Measurements from ENCODE around the gene DEUP1. TPM values are rescaled to one million over a fixed set of nuclear protein-coding genes. Genes with fewer than 3 reads are reported as not detected.

The DEUP1 gene
- total and polyA plus RNA-seq, 2 donors = 0.16 TPM; not detected in 1

GRCh38 chr11:93322207-93322606, 8.3 kb upstream of the DEUP1 start:
- WGBS = 92% methylated on average over 2 of the region's 2 CpGs
- Histone ChIP-seq H3K4me1 (ENCODE audit: insufficient read depth) (no peaks in the 10 kb centered on the region), H3K4me3 (ENCODE audit: low read depth, low read length) (no peak overlapping the region), H3K27ac (ENCODE audit: low read depth) (no peak overlapping the region), H3K36me3 (ENCODE audit: insufficient read depth) (no peaks in the 10 kb centered on the region)
- DNase-seq (ENCODE audit: extremely low spot score) = no peak

GRCh38 chr11:93323747-93324146, 6.8 kb upstream of the DEUP1 start:
- 66% methylated on average over 1 of the region's 1 CpG for WGBS
- Histone ChIP-seq H3K4me3 (ENCODE audit: low read depth, low read length) (no peak overlapping the region), H3K36me3 (ENCODE audit: insufficient read depth) (no peaks in the 10 kb centered on the region), H3K27ac (ENCODE audit: low read depth) (no peak overlapping the region), H3K4me1 (ENCODE audit: insufficient read depth) (no peaks in the 10 kb centered on the region)
- no peak for DNase-seq (ENCODE audit: extremely low spot score)

DNA sequence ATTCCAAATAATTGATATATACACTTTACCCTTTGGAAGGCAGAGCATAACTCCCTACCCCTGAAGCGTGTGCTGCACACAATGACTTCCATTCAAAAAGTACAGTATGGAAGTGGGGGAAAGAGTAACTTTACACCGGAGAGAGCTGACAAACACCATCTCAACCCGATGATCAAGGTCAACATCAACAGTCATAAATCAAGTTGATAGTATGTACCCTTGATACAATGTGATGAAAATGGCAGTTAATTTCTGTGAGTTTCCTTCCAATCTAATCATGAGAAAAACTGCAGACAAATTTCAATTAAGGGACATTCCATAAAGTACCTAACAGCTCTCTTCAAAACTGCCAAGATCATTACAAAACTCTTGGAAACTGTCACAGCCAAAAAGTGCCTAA, 6.0 kb upstream of the DEUP1 start:
- Histone ChIP-seq H3K36me3 (ENCODE audit: insufficient read depth) (no peaks in the 10 kb centered on the region), H3K4me1 (ENCODE audit: insufficient read depth) (no peaks in the 10 kb centered on the region), H3K27ac (ENCODE audit: low read depth) (no peak overlapping the region), H3K4me3 (ENCODE audit: low read depth, low read length) (no peak overlapping the region)
- DNase-seq (ENCODE audit: extremely low spot score) = no peak
- WGBS = 53% methylated on average over 3 of the region's 3 CpGs

- DNase-seq (ENCODE audit: extremely low spot score) = no peak
- H3K36me3 ChIP-seq (ENCODE audit: insufficient read depth) = no peaks in the 10 kb centered on the region
- H3K4me3 ChIP-seq (ENCODE audit: low read depth, low read length) = no peak overlapping the region
- H3K27ac ChIP-seq (ENCODE audit: low read depth) = no peak overlapping the region
- 96% methylated on average over 4 of the region's 4 CpGs for WGBS
- H3K4me1 ChIP-seq (ENCODE audit: insufficient read depth) = no peaks in the 10 kb centered on the region
Measured at GRCh38 chr11:93326681-93327080, 3.9 kb upstream of the DEUP1 start.

- no peak for DNase-seq (ENCODE audit: extremely low spot score)
- no peaks in the 10 kb centered on the region for H3K4me1 ChIP-seq (ENCODE audit: insufficient read depth)
Measured at GRCh38 chr11:93329936-93330445, 551 bp upstream of the DEUP1 start.

DNA sequence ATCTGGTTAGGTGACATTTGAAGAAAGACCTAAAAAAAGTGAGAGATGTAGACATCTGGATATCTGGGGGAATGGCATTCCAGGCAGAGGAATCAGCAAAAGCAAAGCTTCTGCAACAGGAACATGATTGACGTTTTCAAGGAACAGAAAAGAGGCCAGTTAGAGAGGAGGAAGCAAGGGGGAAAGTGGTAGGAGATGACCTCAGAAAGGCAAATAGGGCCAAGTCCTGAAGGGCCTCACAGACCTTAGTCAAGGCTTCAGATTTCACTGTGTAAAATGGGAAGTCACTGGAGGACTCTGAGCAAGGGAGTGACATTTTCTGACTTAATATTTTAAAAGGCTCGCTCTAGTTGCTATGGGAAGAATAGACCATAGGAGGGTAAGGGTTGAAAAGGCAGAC, 9.7 kb downstream of the DEUP1 start:
- H3K27ac ChIP-seq (ENCODE audit: low read depth) = no peak overlapping the region
- no peak overlapping the region for H3K4me3 ChIP-seq (ENCODE audit: low read depth, low read length)
- no peaks in the 10 kb centered on the region for H3K36me3 ChIP-seq (ENCODE audit: insufficient read depth)
- DNase-seq (ENCODE audit: extremely low spot score) = no peak
- H3K4me1 ChIP-seq (ENCODE audit: insufficient read depth) = no peaks in the 10 kb centered on the region
- WGBS = 68% methylated on average over 2 of the region's 2 CpGs

More at GRCh38 chr11:93329936-93330445, 551 bp upstream of the DEUP1 start:
- 5% methylated on average over 16 of the region's 16 CpGs for WGBS
- peak overlapping the region; percentile 37 for H3K4me3 ChIP-seq (ENCODE audit: low read depth, low read length)
- H3K36me3 ChIP-seq (ENCODE audit: insufficient read depth) = no peaks in the 10 kb centered on the region
- H3K27ac ChIP-seq (ENCODE audit: low read depth) = no peak overlapping the region

- Histone ChIP-seq H3K4me3 (ENCODE audit: low read depth, low read length) (no peak overlapping the region), H3K36me3 (ENCODE audit: insufficient read depth) (no peaks in the 10 kb centered on the region), H3K4me1 (ENCODE audit: insufficient read depth) (no peaks in the 10 kb centered on the region), H3K27ac (ENCODE audit: low read depth) (no peak overlapping the region)
- DNase-seq (ENCODE audit: extremely low spot score) = no peak
- 91% methylated on average over 2 of the region's 2 CpGs for WGBS
Measured at GRCh38 chr11:93344855-93345333, 14.4 kb downstream of the DEUP1 start.

DNA sequence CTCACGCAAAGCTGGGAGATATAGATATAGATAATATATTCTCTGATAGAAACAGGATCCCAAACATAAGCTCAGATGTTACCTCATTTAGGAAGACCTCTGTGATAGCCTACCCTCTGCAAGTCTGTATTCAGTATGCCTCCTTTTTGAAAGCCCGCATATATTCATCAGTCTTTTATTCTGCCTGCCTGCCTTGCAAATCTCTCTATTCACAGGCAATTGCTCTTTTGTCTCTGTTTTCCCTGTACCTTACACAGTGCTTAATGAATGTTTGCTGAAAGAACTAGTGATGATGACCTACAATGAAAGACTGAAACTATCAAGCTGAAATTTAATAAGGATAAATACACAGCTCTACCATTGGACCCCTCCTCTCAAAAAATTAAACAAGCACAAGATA, 18.4 kb downstream of the DEUP1 start:
- Histone ChIP-seq H3K27ac (ENCODE audit: low read depth) (no peak overlapping the region), H3K4me1 (ENCODE audit: insufficient read depth) (no peaks in the 10 kb centered on the region), H3K4me3 (ENCODE audit: low read depth, low read length) (no peak overlapping the region), H3K36me3 (ENCODE audit: insufficient read depth) (no peaks in the 10 kb centered on the region)
- DNase-seq (ENCODE audit: extremely low spot score) = no peak
- 66% methylated on average over 2 of the region's 2 CpGs for WGBS

DNA sequence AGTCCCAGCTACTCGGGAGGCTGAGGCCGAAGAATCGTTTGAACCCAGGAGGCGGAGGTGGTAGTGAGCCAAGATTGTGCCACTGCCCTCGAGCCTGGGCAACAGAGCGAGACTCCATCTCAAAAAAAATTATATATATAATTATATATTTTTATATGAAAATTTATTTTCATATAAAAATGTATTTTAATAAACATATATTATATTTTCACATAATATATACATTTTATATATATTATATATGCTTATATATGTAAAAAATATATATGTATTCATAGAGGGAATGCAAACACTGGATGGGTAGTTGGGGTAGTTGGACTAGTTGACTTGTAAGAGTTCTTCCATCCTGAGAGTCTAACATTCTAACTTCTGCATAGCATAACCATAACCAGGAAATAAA, 20.3 kb downstream of the DEUP1 start:
- 95% methylated on average over 6 of the region's 6 CpGs for WGBS
- DNase-seq (ENCODE audit: extremely low spot score) = no peak
- no peaks in the 10 kb centered on the region for H3K36me3 ChIP-seq (ENCODE audit: insufficient read depth)
- H3K27ac ChIP-seq (ENCODE audit: low read depth) = no peak overlapping the region
- no peaks in the 10 kb centered on the region for H3K4me1 ChIP-seq (ENCODE audit: insufficient read depth)
- no peak overlapping the region for H3K4me3 ChIP-seq (ENCODE audit: low read depth, low read length)

DNA sequence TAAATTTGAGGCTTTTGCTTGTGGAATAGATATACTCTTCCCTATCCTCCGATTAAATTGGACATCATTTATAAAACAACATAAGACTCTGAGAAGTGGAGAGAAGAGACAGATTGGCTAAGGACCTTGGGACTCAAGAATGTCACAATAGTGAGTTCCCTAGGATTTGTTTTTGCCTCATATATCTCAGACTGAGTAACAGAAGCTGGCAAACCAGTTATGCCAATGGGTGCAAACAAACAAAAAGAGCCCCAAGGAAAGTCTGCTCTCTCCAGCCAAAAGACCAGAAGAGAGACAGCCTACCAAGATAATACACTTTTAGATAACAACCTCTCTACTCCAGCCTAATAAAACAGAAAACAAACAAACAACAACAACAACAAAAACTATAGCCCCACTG, 28.9 kb downstream of the DEUP1 start:
- Histone ChIP-seq H3K4me1 (ENCODE audit: insufficient read depth) (no peaks in the 10 kb centered on the region), H3K36me3 (ENCODE audit: insufficient read depth) (no peaks in the 10 kb centered on the region), H3K27ac (ENCODE audit: low read depth) (no peak overlapping the region), H3K4me3 (ENCODE audit: low read depth, low read length) (no peak overlapping the region)
- 88% methylated on average over 1 of the region's 1 CpG for WGBS
- DNase-seq (ENCODE audit: extremely low spot score) = no peak

DNA sequence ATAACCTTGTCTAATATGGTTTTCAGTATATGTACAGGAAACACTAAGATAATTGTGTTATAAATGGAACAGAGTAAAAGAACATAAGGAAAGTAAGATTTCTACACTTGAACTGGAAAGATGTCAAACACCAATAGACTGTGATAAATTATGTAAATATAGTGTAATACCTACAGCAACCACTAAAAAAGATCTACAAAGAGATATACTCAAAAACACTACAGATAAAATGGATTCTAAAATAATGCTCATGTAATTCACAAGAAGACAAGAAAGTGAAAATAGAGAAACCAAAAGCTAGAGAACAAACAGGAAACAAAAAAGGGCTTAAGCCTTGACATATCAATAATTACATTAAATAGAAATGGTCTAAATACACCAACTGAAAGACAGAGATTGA, 30.9 kb downstream of the DEUP1 start:
- no peak overlapping the region for H3K4me3 ChIP-seq (ENCODE audit: low read depth, low read length)
- no peaks in the 10 kb centered on the region for H3K36me3 ChIP-seq (ENCODE audit: insufficient read depth)
- H3K27ac ChIP-seq (ENCODE audit: low read depth) = no peak overlapping the region
- H3K4me1 ChIP-seq (ENCODE audit: insufficient read depth) = no peaks in the 10 kb centered on the region
- no peak for DNase-seq (ENCODE audit: extremely low spot score)

DNA sequence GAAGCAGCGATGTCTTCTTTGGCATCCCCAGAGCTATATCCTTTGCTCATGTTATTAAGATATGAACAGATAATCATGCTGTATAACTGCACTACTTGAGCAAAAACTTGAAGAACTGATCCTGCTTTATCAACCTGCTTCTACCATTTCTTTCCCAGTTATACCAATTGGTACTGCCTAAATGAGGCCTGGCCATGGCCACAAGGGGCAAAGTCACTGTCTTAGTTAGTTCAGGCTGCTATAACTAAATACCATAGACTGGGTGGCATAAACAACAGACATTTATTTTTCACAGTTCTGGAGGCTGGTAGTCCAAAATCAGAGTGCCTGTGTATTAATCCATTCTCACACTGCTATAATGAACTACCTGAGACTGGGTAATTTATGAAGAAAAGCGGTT, 37.5 kb downstream of the DEUP1 start:
- WGBS = 91% methylated on average over 2 of the region's 2 CpGs
- Histone ChIP-seq H3K4me1 (ENCODE audit: insufficient read depth) (no peaks in the 10 kb centered on the region), H3K27ac (ENCODE audit: low read depth) (no peak overlapping the region), H3K4me3 (ENCODE audit: low read depth, low read length) (no peak overlapping the region), H3K36me3 (ENCODE audit: insufficient read depth) (no peaks in the 10 kb centered on the region)
- DNase-seq (ENCODE audit: extremely low spot score) = no peak

- no peak overlapping the region for H3K4me3 ChIP-seq (ENCODE audit: low read depth, low read length)
- no peak for DNase-seq (ENCODE audit: extremely low spot score)
- WGBS = 65% methylated on average over 2 of the region's 2 CpGs
- no peak overlapping the region for H3K27ac ChIP-seq (ENCODE audit: low read depth)
- no peaks in the 10 kb centered on the region for H3K4me1 ChIP-seq (ENCODE audit: insufficient read depth)
- H3K36me3 ChIP-seq (ENCODE audit: insufficient read depth) = no peaks in the 10 kb centered on the region
Measured at GRCh38 chr11:93370260-93370659, 39.7 kb downstream of the DEUP1 start.

DNA sequence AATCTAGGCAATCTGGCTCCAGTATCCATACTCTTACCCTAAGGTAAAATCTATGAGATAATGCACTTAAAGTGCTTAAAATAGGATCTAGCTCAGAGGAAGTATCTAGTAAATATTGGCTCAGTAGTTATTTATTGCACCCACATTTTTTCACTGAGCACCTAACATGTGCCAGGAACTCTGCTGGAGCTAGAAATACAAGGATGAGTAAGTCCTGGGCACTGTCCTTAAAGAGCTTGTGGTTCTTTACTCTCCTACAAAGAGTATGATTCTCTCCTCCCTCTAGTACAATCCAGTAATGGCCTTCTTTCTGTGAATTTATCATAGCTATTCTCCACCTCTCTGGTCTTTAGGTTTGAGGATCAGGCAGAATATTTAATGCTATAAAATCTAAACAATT, 59.2 kb downstream of the DEUP1 start:
- no peak for DNase-seq (ENCODE audit: extremely low spot score)
- no peak overlapping the region for H3K27ac ChIP-seq (ENCODE audit: low read depth)
- no peaks in the 10 kb centered on the region for H3K4me1 ChIP-seq (ENCODE audit: insufficient read depth)
- no peaks in the 10 kb centered on the region for H3K36me3 ChIP-seq (ENCODE audit: insufficient read depth)
- no peak overlapping the region for H3K4me3 ChIP-seq (ENCODE audit: low read depth, low read length)

DNA sequence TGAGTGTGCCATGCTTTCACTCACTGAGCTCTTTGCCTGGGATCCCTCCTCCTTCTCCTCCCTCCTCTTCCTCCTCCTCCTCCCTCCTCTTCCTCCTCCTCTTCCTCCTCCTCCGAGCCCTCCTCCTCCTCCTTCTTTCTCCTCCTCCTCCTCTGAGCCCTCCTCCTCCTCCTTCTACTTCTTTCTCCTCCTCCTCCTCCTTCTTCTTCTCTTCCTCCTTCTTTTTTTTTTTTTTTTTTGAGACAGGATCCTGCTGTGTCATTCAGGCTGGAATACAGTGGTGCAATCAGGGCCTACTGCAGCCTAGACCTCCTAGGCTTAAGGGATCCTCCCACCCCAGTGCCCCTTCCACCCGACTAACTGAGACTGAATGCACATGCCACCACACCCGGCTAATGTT, 62.3 kb downstream of the DEUP1 start:
- Histone ChIP-seq H3K4me1 (ENCODE audit: insufficient read depth) (no peaks in the 10 kb centered on the region), H3K27ac (ENCODE audit: low read depth) (no peak overlapping the region), H3K36me3 (ENCODE audit: insufficient read depth) (no peaks in the 10 kb centered on the region), H3K4me3 (ENCODE audit: low read depth, low read length) (no peak overlapping the region)
- WGBS = 64% methylated on average over 3 of the region's 3 CpGs
- no peak for DNase-seq (ENCODE audit: extremely low spot score)

Measured in urinary bladder (tissue), 4 donors.